ENCODE results near the gene TEP1.

TEP1 gene

GRCh38 chr14:20345366-20345765, 67.9 kb downstream of the TEP1 start:
- in situ Hi-C loops (cut with MboI; ENCODE audit: low sequenced_read_pairs): loop anchor here (25.0 kb wide), 1 partner anchor 517 kb away; no protein-coding TSS in a partner anchor

GRCh38 chr14:20343862-20344220, 69.5 kb downstream of the TEP1 start:
- in situ Hi-C loops (cut with MboI; ENCODE audit: low sequenced_read_pairs): loop anchor here (25.0 kb wide), 1 partner anchor 518 kb away; no protein-coding TSS in a partner anchor

- in situ Hi-C loops (cut with MboI; ENCODE audit: low sequenced_read_pairs): loop anchor here (25.0 kb wide), 1 partner anchor 519 kb away; no protein-coding TSS in a partner anchor
Measured at GRCh38 chr14:20343092-20343861, 70.0 kb downstream of the TEP1 start, which contains the start of gene PARP2. Gene PARP2 (plus strand): TSS chr14:20343635. CDS start chr14:20343642, 7 bp downstream.

GRCh38 chr14:20341646-20342045, 71.7 kb downstream of the TEP1 start:
- in situ Hi-C loops (cut with MboI; ENCODE audit: low sequenced_read_pairs): loop anchor here (25.0 kb wide), 1 partner anchor 521 kb away; no protein-coding TSS in a partner anchor

DNA sequence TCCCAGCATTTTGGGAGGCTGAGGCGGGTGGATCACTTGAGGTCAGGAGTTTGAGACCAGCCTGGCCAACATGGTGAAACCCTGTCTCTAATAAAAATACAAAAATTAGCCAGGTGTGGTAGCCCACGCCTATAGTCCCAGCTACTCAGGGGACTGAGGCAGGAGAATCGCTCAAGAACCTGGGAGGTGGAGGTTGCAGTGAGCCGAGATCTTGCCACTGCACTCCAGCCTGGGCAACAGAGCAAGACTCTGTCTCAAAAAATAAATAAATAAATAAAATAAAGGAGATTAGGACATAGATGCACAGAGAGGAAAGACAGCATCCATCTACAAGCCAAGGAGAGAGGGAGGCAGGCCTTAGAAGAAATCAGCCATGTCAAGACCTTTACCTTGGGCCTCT, 72.3 kb downstream of the TEP1 start:
- in situ Hi-C loops (cut with MboI; ENCODE audit: low sequenced_read_pairs): loop anchor here (25.0 kb wide), 1 partner anchor 521 kb away; no protein-coding TSS in a partner anchor

GRCh38 chr14:20334017-20334416, 79.3 kb downstream of the TEP1 start:
- in situ Hi-C loops (cut with MboI; ENCODE audit: low sequenced_read_pairs): loop anchor here (5.0 to 25.0 kb wide), 2 partner anchors 278 to 528 kb away; no protein-coding TSS in a partner anchor

DNA sequence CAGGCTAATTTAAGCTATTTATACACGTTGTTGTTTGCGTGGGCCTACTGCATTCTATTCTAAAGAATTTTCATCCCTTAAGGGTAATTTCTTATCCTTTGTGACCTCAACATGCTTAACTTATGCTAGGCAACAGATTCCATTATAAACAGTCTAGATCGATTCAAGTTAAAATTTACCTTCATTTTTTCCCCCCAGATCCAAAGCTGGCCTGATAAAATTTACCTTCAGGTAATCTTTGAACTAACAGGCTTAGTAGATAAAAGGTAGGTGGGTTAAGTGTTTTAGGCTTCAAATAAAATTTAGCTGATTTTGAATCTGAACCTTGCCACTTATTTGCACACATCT, 79.8 kb downstream of the TEP1 start:
- in situ Hi-C loops (cut with MboI; ENCODE audit: low sequenced_read_pairs): loop anchor here (5.0 to 25.0 kb wide), 2 partner anchors 279 to 529 kb away; no protein-coding TSS in a partner anchor

DNA sequence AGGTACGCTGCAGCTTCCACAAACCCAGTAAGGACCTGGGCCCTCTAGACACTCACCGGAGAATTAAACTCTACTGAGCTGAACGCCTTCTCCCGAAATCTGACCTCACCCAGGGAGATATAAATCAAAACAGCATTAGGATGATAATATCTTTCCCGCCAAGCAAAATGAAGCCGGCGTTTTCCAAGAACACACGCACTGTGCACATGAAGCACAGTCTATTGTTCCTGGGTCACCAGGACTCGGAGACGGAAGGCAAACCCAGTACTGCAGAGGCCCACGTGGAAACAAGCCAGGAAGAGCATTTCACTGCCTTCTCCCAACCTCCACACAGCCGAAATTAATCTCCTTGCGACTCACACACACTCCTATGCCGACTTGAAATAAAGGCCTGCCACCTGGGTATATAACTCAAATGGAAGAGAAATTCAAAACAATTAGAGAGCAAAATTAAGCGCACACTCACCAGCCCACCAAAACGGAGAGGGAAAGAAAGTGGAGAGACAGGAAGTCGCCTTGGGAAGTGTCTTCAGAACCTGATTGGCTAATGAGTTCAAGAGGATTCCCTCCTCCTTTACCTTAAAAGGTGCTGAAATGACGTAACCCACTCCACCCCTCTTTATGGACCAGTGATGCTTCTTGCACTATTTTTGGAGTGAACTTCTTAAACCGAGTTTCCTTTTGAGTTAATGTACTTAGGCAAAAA, 80.4 kb downstream of the TEP1 start, which contains the start of gene CCNB1IP1:
Gene CCNB1IP1, minus strand, starts transcription at position 492 of the 706 bp plus-strand sequence. CDS start 16,756 bp downstream, outside the sequence.
- in situ Hi-C loops (cut with MboI; ENCODE audit: low sequenced_read_pairs): loop anchor here (5.0 to 25.0 kb wide), 2 partner anchors 279 to 529 kb away; no protein-coding TSS in a partner anchor

- in situ Hi-C loops (cut with MboI; ENCODE audit: low sequenced_read_pairs): loop anchor here (5.0 to 25.0 kb wide), 2 partner anchors 280 to 530 kb away; no protein-coding TSS in a partner anchor
Measured at GRCh38 chr14:20332431-20332787, 80.9 kb downstream of the TEP1 start.

DNA sequence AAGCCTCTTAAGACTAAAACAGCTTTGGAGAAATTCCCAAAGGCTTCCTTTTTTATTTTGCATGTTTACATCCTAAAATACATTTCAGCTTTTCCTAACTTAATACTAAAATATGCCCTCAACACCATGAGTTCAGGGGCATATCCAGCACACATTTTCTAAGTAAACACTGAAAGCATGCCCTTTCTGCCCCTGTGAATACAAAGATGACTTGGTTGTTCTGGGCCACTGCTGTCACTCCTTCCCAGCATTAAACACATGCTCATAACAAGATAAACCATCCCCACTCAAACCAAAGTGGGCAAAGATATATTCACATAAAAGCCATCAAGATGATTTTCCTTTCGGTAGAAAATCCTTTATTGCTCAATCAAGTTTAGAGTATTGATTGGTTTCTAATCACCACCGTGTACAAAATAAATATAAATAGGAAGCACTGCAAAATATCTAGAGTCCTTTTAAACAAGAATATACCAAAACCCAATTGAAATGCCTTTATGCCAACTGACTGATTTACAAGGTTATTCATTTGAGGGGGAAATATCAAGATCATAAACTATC, 82.2 kb downstream of the TEP1 start:
- in situ Hi-C loops (cut with MboI; ENCODE audit: low sequenced_read_pairs): loop anchor here (5.0 to 25.0 kb wide), 2 partner anchors 281 to 531 kb away; no protein-coding TSS in a partner anchor

- in situ Hi-C loops (cut with MboI; ENCODE audit: low sequenced_read_pairs): loop anchor here (25.0 kb wide), 1 partner anchor 533 kb away; no protein-coding TSS in a partner anchor
Measured at GRCh38 chr14:20329355-20329754, 83.9 kb downstream of the TEP1 start.

- in situ Hi-C loops (cut with MboI; ENCODE audit: low sequenced_read_pairs): loop anchor here (25.0 kb wide), 1 partner anchor 534 kb away; no protein-coding TSS in a partner anchor
Measured at GRCh38 chr14:20328705-20329104, 84.6 kb downstream of the TEP1 start.

GRCh38 chr14:20327005-20327869, 86.1 kb downstream of the TEP1 start:
- in situ Hi-C loops (cut with MboI; ENCODE audit: low sequenced_read_pairs): loop anchor here (25.0 kb wide), 1 partner anchor 535 kb away; no protein-coding TSS in a partner anchor

- in situ Hi-C loops (cut with MboI; ENCODE audit: low sequenced_read_pairs): no loop called here
Measured at GRCh38 chr14:20317720-20318119, 95.6 kb downstream of the TEP1 start.

Measured in HL-60/S4 (cell line).